ENCODE results near the gene PLD5.

PLD5 gene

DNA sequence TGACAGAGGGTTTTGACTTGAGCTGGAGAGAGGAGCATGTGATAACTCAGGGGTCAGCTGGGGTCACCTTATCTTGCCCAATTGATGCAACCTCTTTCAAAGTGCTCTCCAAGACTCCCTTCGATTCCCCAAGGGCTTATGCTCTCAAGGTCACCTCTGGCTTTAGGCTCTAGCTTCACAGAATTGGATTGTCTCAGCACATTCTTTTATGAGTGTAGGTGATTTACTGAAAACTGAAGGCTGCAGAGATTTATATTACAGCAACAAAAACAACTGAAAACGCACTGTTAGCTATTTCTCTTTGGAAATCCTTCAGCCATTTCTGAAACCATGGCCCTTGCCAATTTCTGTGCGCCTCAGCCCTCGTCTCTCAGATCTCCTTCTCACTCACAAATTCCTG is 491.1 kb downstream of the PLD5 start:
- DNase-seq: no peak

Measured in CD4-positive, alpha-beta T cell treated with Interleukin-21 for 1 hour (primary cell).